Activated naive CD8-positive, alpha-beta T cell treated with anti-CD3 and anti-CD28 coated beads, Interleukin-2, amount 10 ng/mL, durations not matched to agents 7 days and 5 days (primary cell): Measurements from ENCODE around the gene ZC3H8. TPM values are rescaled to one million over a fixed set of nuclear protein-coding genes. Genes with fewer than 3 reads are reported as not detected.
A peak's percentile ranks its signal among the peaks of the same experiment; 100 is the strongest.

Experiments
- ATAC-seq: fragments of 150-1000 bp; cut with Tn5 transposase; one replicate; pipeline ENCODE4 v1.10.0; 2021; ENCODE audit warnings: low read depth, moderate library complexity
- POLR2A ChIA-PET: fragments of 350-600 bp; sonication (Branson Sonifier 250); formaldehyde crosslinking; loops from one replicate; lab custom pipeline; 2021; ENCODE audit warnings: antibody characterized with exemption; lab: Charles Lee
- DNase-seq: peaks from one replicate; pipeline ENCODE4 v3.0.0; 2021
- H3K27ac Mint-ChIP-seq: one replicate; pipeline ENCODE4 v1.8.0; 2022; ENCODE audit warnings: mild to moderate bottlenecking, mixed read lengths
- H3K27me3 Mint-ChIP-seq: one replicate; pipeline ENCODE4 v1.8.0; 2022; ENCODE audit warnings: mild to moderate bottlenecking, moderate library complexity, mixed read lengths
- H3K36me3 Mint-ChIP-seq: one replicate; pipeline ENCODE4 v1.8.0; 2021; ENCODE audit warnings: mild to moderate bottlenecking, mixed read lengths
- H3K4me1 Mint-ChIP-seq: one replicate; pipeline ENCODE4 v1.8.0; 2021; ENCODE audit warnings: mixed read lengths
- H3K4me3 Mint-ChIP-seq: one replicate; pipeline ENCODE4 v1.8.0; 2022; ENCODE audit warnings: mild to moderate bottlenecking, moderate library complexity, mixed read lengths
- H3K9me3 Mint-ChIP-seq: one replicate; pipeline ENCODE4 v1.8.0; 2021; ENCODE audit warnings: mixed read lengths
- total RNA-seq, 2 experiments: library from RNA; stranded (reverse); gene quantifications; one replicate each; pipeline ENCODE4 v1.2.3, GENCODE V29; 2021

ZC3H8 gene
- total RNA-seq, 2 experiments from 2014 or later = 15.7 to 17.1 TPM

GRCh38 chr2:112183327-112184025 lies 71.4 kb downstream of the ZC3H8 start:
- DNase-seq (no peak), ATAC-seq (no peak)
- H3K36me3 Mint-ChIP-seq = peaks cover 3% of the 10 kb centered on the region
- H3K9me3 Mint-ChIP-seq = peaks cover 4% of the 10 kb centered on the region
- H3K27me3 Mint-ChIP-seq = peaks cover 17% of the 10 kb centered on the region
- H3K27ac Mint-ChIP-seq = peak overlapping the region; percentile 36
- POLR2A ChIA-PET = interaction anchor here (1.1 to 1.6 kb wide), 2 partner anchors 28 to 71 kb away, joined by 4 to 7 read pairs; partner anchors contain the start of gene ZC3H8
- H3K4me3 Mint-ChIP-seq = no peak overlapping the region
- peaks cover 31% of the 10 kb centered on the region for H3K4me1 Mint-ChIP-seq

DNA sequence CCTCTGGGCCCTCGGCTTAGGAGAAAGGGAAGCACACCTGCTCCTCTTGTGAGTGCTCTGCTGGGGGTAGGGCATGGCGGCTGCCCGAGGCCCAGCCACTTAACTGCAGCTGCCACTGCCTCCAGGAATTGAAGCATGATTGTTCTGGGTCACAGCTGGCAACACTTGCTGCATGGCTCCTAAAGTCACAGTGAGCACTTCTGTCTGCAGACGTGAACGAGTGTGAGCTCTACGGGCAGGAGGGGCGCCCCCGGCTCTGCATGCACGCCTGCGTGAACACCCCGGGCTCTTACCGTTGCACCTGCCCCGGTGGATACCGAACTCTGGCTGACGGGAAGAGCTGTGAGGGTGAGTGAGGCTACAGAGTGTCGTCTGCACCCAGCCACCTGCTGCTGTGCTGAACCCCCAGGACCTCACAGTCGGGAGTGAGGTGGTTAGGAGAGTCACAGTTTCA lies 72.2 kb downstream of the ZC3H8 start:
- peak overlapping the region; percentile 52 for H3K4me3 Mint-ChIP-seq
- ATAC-seq (peak; percentile 23), DNase-seq (no peak)
- H3K27ac Mint-ChIP-seq = no peak overlapping the region
- H3K27me3 Mint-ChIP-seq = peaks cover 25% of the 10 kb centered on the region
- peaks cover 22% of the 10 kb centered on the region for H3K4me1 Mint-ChIP-seq
- H3K36me3 Mint-ChIP-seq = peaks cover 2% of the 10 kb centered on the region
- peaks cover 4% of the 10 kb centered on the region for H3K9me3 Mint-ChIP-seq
- POLR2A ChIA-PET = interaction anchor here (1.1 to 1.6 kb wide), 2 partner anchors 27 to 72 kb away, joined by 4 to 7 read pairs; partner anchors contain the start of gene ZC3H8

DNA sequence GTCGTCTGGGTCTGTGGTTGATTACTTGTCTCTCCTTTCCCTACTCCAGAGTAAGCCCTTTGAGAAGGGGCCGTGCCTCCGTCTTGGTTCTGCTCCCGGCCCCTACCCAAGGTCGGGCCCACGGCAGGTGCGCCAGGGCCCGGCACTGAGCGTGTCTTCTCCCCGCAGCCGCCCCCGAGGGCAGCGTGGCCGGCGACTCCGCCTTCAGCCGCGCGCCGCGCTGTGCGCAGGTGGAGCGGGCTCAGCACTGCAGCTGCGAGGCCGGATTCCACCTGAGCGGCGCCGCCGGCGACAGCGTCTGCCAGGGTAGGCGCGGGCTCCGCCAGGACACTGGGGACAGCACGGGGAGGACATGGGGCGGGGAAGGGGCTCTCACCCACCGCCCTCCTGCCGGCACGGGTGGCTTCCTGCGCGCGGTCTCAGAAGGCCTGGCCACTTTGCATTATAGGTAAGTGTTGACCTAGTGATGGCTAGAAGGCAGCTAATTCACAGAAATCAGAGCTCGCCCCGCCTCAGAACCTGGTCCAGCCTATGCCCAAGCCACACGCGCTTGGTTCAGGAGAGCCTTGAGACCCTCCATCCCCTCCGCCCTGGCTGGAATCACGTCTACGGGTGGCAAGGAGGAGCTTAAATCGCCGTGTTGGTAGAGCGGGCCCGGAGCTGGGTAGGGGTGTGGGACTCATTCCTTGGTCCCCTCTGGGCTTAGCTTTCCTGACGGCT lies 73.1 kb downstream of the ZC3H8 start:
- H3K4me1 Mint-ChIP-seq = peaks cover 19% of the 10 kb centered on the region
- H3K27me3 Mint-ChIP-seq = peaks cover 28% of the 10 kb centered on the region
- peak overlapping the region; percentile 52 for H3K4me3 Mint-ChIP-seq
- ATAC-seq (peak; percentile 65), DNase-seq (peak; percentile 54)
- H3K9me3 Mint-ChIP-seq = peaks cover 4% of the 10 kb centered on the region
- peaks cover 2% of the 10 kb centered on the region for H3K36me3 Mint-ChIP-seq
- peak overlapping the region; percentile 30 for H3K27ac Mint-ChIP-seq
- POLR2A ChIA-PET = interaction anchor here (0.9 to 1.6 kb wide), 2 partner anchors 69 to 72 kb away, joined by 3 to 7 read pairs; partner anchors contain the start of gene ZC3H8

DNA sequence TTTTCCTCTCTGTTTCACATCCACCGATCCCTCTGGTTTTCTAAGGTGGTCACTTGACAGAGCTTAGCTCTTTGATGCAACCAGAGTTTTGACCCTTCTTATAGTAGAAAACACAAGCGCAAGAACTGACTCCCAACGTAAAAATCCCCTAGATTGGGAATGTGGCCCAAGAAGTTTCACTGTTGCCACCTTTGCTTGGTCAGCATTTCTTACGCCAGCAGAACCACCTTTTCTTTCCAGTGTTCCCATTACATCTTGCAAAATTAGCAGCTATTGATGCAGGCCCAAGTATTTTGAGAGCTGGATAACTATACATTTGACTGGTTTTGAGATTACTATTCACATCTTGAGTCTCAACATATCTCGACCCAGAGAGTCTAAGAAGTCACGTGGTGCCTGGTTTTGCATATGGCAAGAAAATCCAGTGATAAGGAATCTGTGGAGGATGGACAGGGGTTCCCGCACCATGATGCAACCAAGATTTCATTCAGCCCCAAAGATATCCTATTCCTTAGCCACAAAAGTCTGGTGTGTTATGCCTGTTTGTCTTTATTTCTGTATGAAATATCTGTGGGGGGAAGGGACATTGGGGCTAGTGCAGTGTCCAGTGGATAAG lies 78.8 kb downstream of the ZC3H8 start:
- Mint-ChIP-seq H3K4me1 (peaks cover 1% of the 10 kb centered on the region), H3K27ac (no peak overlapping the region), H3K9me3 (peaks cover 4% of the 10 kb centered on the region), H3K36me3 (peaks cover 2% of the 10 kb centered on the region), H3K27me3 (peaks cover 29% of the 10 kb centered on the region), H3K4me3 (no peak overlapping the region)
- ATAC-seq (no peak), DNase-seq (no peak)
- POLR2A ChIA-PET = no interaction called here

DNA sequence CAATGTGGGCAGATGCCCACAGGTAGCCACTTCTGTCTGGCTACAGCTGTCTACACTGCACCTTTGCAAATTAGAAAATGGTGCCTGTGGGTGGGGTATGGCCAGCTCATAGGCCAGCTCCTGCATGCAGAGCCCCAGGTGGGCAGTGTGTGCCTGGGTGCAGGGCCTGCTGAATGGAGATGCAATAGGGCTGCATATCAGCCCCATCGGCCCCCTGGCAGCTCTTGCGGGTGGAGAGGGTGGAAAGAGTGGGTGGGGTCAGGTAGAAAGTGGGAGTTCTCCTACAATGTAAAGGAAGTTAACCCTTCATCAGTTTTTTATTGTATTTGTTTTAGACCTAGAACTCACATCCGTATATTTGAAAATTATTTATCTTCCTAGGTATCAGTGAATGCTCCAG lies 79.5 kb downstream of the ZC3H8 start:
- H3K36me3 Mint-ChIP-seq = peaks cover 2% of the 10 kb centered on the region
- no peak overlapping the region for H3K27ac Mint-ChIP-seq
- H3K4me1 Mint-ChIP-seq = no peaks in the 10 kb centered on the region
- H3K4me3 Mint-ChIP-seq = no peak overlapping the region
- ATAC-seq = no peak
- no peak for DNase-seq
- H3K9me3 Mint-ChIP-seq = peaks cover 2% of the 10 kb centered on the region
- H3K27me3 Mint-ChIP-seq = peaks cover 26% of the 10 kb centered on the region
- POLR2A ChIA-PET = no interaction called here

DNA sequence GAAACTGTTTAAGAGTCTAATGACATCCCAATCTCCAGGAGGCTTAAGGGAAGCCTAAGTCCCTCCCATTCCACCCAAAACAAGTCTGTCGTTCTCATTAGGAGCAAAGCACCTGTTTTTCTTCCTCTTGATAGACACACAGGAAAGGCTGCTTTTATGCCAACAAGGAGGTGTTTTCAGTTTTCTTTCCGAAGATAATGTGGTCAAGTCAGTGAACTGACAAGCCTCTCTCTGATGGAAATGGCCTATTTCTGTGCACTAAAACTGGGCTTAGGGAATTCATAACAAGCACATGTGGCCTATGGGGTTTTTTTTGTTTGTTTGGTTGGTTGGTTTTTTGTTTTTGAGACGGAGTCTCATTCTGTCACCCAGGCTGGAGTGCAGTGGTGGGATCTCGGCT lies 80.5 kb downstream of the ZC3H8 start:
- Mint-ChIP-seq H3K9me3 (no peaks in the 10 kb centered on the region), H3K27ac (no peak overlapping the region), H3K36me3 (peaks cover 2% of the 10 kb centered on the region), H3K4me1 (no peaks in the 10 kb centered on the region), H3K4me3 (no peak overlapping the region), H3K27me3 (peaks cover 22% of the 10 kb centered on the region)
- ATAC-seq (no peak), DNase-seq (no peak)
- POLR2A ChIA-PET = no interaction called here

- no peak for ATAC-seq
- no peaks in the 10 kb centered on the region for H3K9me3 Mint-ChIP-seq
- POLR2A ChIA-PET = no interaction called here
- no peak overlapping the region for H3K4me3 Mint-ChIP-seq
- no peak for DNase-seq
- H3K36me3 Mint-ChIP-seq = peaks cover 2% of the 10 kb centered on the region
- H3K27me3 Mint-ChIP-seq = peaks cover 23% of the 10 kb centered on the region
- no peak overlapping the region for H3K27ac Mint-ChIP-seq
- H3K4me1 Mint-ChIP-seq = no peaks in the 10 kb centered on the region
These were observed 81.1 kb downstream of the ZC3H8 start for GRCh38 chr2:112173646-112174319.

GRCh38 chr2:112170495-112170894 lies 84.3 kb downstream of the ZC3H8 start:
- peaks cover 2% of the 10 kb centered on the region for H3K4me1 Mint-ChIP-seq
- peaks cover 11% of the 10 kb centered on the region for H3K27me3 Mint-ChIP-seq
- no peak for DNase-seq
- H3K9me3 Mint-ChIP-seq = no peaks in the 10 kb centered on the region
- H3K27ac Mint-ChIP-seq = no peak overlapping the region
- H3K36me3 Mint-ChIP-seq = no peaks in the 10 kb centered on the region
- ATAC-seq = no peak
- no peak overlapping the region for H3K4me3 Mint-ChIP-seq
- POLR2A ChIA-PET = no interaction called here

DNA sequence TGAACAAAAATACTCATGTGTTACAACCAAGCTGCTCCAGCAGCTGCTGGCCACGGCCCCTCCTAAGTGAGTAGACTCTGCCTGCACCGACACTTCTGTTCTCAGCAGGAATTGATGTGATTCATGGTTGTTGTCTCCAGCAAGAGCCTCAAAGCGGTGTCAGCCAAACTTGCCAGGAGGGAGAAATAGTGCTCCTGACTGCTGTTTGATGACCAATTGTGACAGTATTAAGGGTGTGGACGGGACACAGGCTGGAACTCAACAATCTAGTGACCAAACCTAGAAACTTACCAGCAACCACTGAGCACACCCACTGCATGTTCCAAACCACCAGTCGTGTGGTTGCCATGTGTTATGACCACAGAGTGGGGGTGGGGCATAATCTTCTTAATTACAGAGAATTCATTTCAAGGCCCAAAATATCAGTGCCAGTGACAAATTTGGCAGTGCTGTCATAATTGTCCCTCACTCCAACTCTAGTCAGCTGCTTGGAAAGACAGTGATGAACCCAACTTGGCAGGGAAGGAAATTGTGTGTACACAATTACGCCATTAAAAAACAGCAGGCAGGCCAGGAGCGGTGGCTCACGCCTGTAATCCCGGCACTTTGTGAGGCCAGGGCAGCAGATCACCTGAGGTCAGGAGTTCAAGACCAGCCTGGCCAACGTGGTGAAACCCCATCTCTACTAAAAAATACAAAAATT lies 86.3 kb downstream of the ZC3H8 start:
- no peak for ATAC-seq
- no peaks in the 10 kb centered on the region for H3K36me3 Mint-ChIP-seq
- POLR2A ChIA-PET = no interaction called here

DNA sequence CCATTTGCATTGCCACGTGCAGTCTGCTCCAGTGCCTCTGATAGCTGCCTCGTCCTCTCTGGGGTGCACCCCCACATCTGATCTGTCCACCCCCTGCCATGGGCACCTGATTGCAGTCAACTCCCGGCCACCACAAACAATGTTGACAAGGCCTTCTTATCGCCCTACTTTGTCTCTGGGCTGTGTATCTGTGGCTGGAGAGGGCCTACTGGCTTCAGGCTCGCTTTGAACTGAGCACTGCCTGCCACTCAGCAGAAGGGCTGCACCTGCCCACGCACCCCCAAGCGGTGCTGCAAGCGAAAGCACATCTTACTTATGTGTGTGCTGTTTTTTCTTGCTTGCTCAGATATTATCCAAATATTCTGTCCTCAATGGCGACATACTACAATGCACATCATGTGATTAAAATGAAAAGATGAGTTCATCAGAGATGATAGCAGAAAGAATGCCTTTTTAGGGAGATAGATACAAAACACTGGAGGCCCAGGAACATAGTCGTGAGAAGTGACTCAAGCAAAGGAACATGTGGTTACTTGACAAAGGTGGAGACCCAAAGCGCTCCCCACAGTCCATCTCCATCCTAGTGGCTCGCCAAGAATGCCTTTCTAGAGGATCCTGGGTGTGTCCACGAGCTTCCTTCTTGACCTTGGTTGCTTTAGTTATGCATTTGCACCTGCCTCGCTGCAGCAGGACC lies 87.9 kb downstream of the ZC3H8 start:
- POLR2A ChIA-PET = no interaction called here
- Mint-ChIP-seq H3K27ac (no peak overlapping the region), H3K36me3 (no peaks in the 10 kb centered on the region), H3K9me3 (no peaks in the 10 kb centered on the region), H3K27me3 (peaks cover 7% of the 10 kb centered on the region), H3K4me1 (peaks cover 2% of the 10 kb centered on the region), H3K4me3 (no peak overlapping the region)
- DNase-seq (no peak), ATAC-seq (no peak)

More for the DNA sequence above, 86.3 kb downstream of the ZC3H8 start:
- H3K27ac Mint-ChIP-seq = no peak overlapping the region
- no peak for DNase-seq
- no peak overlapping the region for H3K4me3 Mint-ChIP-seq
- peaks cover 2% of the 10 kb centered on the region for H3K4me1 Mint-ChIP-seq
- H3K9me3 Mint-ChIP-seq = no peaks in the 10 kb centered on the region
- peaks cover 11% of the 10 kb centered on the region for H3K27me3 Mint-ChIP-seq

GRCh38 chr2:112165296-112165695 lies 89.5 kb downstream of the ZC3H8 start:
- POLR2A ChIA-PET = no interaction called here
- Mint-ChIP-seq H3K4me3 (no peak overlapping the region), H3K27ac (no peak overlapping the region), H3K4me1 (peaks cover 5% of the 10 kb centered on the region), H3K27me3 (peaks cover 7% of the 10 kb centered on the region), H3K9me3 (no peaks in the 10 kb centered on the region), H3K36me3 (no peaks in the 10 kb centered on the region)
- DNase-seq (no peak), ATAC-seq (no peak)

DNA sequence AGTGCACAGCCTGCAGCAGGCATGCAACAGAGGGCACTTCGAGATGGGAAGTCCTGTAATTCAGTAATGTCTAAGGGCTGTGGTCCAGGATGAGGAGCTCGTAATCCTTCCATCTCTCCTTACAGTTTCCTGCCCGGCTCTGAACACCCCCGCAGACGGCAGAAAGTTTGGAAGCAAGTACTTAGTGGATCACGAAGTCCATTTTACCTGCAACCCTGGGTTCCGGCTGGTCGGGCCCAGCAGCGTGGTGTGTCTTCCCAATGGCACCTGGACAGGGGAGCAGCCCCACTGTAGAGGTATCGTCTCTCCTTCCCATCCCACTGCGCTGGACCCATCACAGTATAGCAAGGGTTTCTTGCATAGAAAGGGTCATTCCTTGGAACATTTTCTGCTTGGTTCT lies 90.0 kb downstream of the ZC3H8 start:
- Mint-ChIP-seq H3K4me3 (no peak overlapping the region), H3K27ac (no peak overlapping the region), H3K27me3 (peaks cover 7% of the 10 kb centered on the region), H3K9me3 (no peaks in the 10 kb centered on the region), H3K36me3 (no peaks in the 10 kb centered on the region), H3K4me1 (peaks cover 6% of the 10 kb centered on the region)
- ATAC-seq (no peak), DNase-seq (no peak)
- POLR2A ChIA-PET = no interaction called here
